AG10803 (cell line): ENCODE data around the gene CST6.

Source experiments
- DNase-seq: peaks from one replicate; pipeline ENCODE4 v3.0.0; 2010; ENCODE audit warnings: low read depth
- H3K4me3 ChIP-seq: 2 replicates; pipeline ENCODE4 v1.5.1; 2011; ENCODE audit warnings: mild to moderate bottlenecking, low read length, control low read depth
- CTCF ChIP-seq: conservative IDR thresholded peaks from 2 replicates; pipeline ENCODE4 v1.5.1; 2011; ENCODE audit warnings: mild to moderate bottlenecking, low read length, control low read depth, inconsistent platforms

CST6 gene

GRCh38 chr11:66026017-66026529, 14.3 kb downstream of the CST6 start, which contains the start of gene CATSPER1:
Gene CATSPER1 (minus strand): TSS chr11:66026479. CDS start chr11:66026379, 100 bp downstream.
- TF ChIP-seq CTCF: no peak
- DNase-seq: no peak
- no peak within 1 kb of the TSS for H3K4me3 ChIP-seq

GRCh38 chr11:66032957-66033735, 21.3 kb downstream of the CST6 start:
- no peak for DNase-seq
- TF ChIP-seq CTCF: no peak
- H3K4me3 ChIP-seq: no peak overlapping the region

GRCh38 chr11:66035653-66036333, 24.0 kb downstream of the CST6 start:
- TF ChIP-seq CTCF: no peak
- DNase-seq: no peak
- H3K4me3 ChIP-seq: no peak overlapping the region

GRCh38 chr11:66036334-66036710, 24.5 kb downstream of the CST6 start:
- DNase-seq: no peak
- no peak overlapping the region for H3K4me3 ChIP-seq
- no peak for TF ChIP-seq CTCF

- TF ChIP-seq CTCF: no peak
- H3K4me3 ChIP-seq: no peak overlapping the region
- DNase-seq: no peak
Observed at GRCh38 chr11:66037327-66037726, 25.5 kb downstream of the CST6 start.

- H3K4me3 ChIP-seq: no peak overlapping the region
- no peak for DNase-seq
- no peak for TF ChIP-seq CTCF
Observed at GRCh38 chr11:66039765-66040164, 28.0 kb downstream of the CST6 start.
